Mononuclear cell (primary cell): Measurements from ENCODE around the gene RUBCNL. TPM values are rescaled to one million over a fixed set of nuclear protein-coding genes. Genes with fewer than 3 reads are reported as not detected.

Source experiments
- H3K27me3 ChIP-seq: 2 replicates; pipeline ENCODE4 v1.6.0; 2011; ENCODE audit warnings: low read length, control low read depth; ENCODE audit not compliant: insufficient read depth
- H3K4me1 ChIP-seq: 2 replicates; pipeline ENCODE4 v1.5.1; 2011; ENCODE audit warnings: mild to moderate bottlenecking, low read length, control low read depth; ENCODE audit not compliant: insufficient read depth
- H3K4me3 ChIP-seq: 2 replicates; pipeline ENCODE4 v1.5.1; 2011; ENCODE audit warnings: mild to moderate bottlenecking, low read length, moderate library complexity
- H3K9me3 ChIP-seq: 2 replicates; pipeline ENCODE4 v1.5.1; 2011; ENCODE audit warnings: low read depth, mild to moderate bottlenecking, control low read depth, low read length
- total RNA-seq: library from RNA; depleted of rRNA; stranded (reverse); fragments of >200 nt; gene quantifications from one replicate; pipeline ENCODE4 v1.2.3, GENCODE V29; 2012

Gene RUBCNL
- total RNA-seq, 1 donor = 12.6 TPM

DNA sequence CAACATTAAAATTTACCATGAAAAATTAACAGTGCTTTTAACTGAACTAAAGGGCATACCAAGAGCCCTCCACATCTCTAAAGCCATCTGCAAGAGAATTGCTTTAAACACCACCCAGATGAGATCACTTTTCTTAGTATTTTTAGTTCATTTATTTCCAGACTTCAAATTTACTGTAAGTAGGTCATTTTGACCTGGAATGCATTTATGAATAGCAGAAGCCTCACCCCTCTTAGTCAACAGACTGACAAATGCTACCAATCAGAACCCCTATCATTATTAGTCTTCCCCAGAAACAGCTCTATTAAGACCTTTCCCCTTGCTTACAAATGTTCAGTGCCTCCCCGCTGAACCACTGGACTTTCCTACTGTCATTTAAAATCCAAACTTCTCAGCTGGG is 27.3 kb downstream of the RUBCNL start:
- Histone ChIP-seq H3K27me3 (no peaks in the 10 kb centered on the region), H3K9me3 (no peaks in the 10 kb centered on the region), H3K4me3 (no peak overlapping the region)

DNA sequence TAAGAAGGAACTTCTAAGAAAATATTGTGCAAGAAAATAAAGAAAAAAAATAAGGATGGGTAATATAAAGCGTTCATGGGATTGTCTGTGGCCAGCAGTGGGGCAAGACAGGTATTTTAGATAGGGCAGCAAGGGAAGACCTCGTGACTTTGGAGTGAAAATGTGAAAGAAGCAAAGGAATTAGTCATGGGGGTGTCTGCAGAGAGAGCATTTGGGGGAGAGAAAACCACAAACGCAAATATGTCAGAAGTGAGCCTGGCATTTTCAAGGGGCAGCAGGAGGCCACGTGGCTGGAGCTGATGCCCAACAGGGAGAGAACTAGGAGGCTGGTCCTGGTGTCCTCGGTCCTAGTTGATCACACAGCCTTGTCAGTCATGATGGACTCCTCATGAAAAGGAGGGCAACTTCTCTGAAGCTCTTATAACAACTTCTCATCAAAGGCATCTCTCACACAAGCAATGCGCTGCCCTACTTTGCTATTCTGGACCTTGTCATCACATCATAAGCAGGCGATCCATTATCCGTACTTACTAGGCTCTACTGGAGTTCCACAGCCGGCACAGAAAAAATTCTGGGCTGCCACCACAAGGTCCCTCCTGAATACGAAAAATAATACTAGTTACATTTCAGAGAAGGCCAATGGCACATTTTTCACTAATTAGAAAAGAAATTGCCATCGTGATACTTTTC is 31.0 kb downstream of the RUBCNL start:
- H3K4me1 ChIP-seq = peaks cover 39% of the 10 kb centered on the region
- H3K9me3 ChIP-seq = no peaks in the 10 kb centered on the region
- no peaks in the 10 kb centered on the region for H3K27me3 ChIP-seq
- H3K4me3 ChIP-seq = no peak overlapping the region

More for the DNA sequence above, 27.3 kb downstream of the RUBCNL start:
- peaks cover 13% of the 10 kb centered on the region for H3K4me1 ChIP-seq

DNA sequence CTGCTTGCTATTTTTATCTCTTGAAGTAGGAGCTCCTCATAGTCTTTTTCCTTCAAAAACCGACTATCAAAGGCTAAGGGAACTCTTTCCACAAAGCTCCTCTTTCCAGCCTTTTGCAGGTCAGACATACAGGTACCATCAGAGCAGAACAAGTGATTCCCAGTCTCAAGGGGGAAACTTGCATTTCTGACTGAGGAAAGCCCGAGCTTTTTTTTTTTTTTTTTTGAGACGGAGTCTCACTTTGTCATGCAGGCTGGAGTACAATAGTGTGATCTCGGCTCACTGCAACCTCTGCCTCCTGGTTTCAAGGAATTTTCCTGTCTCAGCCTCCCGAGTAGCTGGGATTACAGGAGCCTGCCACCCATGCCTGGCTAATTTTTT is 32.0 kb downstream of the RUBCNL start:
- Histone ChIP-seq H3K4me1 (peaks cover 39% of the 10 kb centered on the region), H3K9me3 (no peaks in the 10 kb centered on the region), H3K4me3 (no peak overlapping the region), H3K27me3 (no peaks in the 10 kb centered on the region)

DNA sequence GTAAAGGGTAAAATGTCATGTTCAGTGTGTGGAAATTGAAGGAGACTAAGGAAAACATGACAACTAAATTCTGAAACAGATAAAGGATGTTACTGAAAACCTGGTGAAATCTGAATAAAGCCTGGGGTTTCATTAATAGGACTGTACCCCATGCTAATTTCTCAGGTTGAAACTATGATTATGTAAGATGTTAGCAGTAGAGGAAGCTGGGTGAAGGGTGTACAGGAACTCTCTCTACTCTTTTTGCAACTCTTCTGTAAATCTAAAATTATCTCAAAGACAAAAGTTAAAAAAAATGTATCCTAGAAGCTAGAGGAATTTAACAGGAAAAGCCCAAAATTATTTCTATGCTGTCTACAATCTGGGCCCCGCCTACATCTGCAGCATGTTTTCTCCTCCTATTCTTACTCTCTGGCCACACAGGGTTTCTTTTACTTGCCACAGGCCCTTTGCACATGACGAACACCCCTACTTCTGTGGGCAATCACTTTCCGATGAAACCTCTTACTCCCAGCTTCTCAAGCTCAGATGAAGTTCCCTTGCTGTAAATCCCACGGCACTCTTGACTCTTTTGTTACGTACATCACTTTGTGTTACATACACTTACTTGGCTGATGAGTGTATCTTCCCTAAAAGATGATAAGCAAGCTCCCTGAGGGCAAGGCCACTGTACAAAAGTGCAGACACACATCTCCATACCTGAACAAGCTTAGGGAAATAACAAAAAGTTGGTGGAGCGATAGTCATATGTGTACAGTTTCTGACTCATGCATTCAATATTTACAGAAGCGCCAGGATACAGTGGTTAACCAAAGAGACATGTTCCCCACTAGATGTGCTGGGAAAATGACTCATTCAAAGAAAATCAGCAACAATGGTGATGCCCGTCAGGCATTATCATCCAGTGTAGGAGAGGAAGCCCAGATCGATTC is 32.6 kb downstream of the RUBCNL start:
- Histone ChIP-seq H3K4me1 (peaks cover 39% of the 10 kb centered on the region), H3K27me3 (no peaks in the 10 kb centered on the region), H3K4me3 (no peak overlapping the region), H3K9me3 (no peaks in the 10 kb centered on the region)

DNA sequence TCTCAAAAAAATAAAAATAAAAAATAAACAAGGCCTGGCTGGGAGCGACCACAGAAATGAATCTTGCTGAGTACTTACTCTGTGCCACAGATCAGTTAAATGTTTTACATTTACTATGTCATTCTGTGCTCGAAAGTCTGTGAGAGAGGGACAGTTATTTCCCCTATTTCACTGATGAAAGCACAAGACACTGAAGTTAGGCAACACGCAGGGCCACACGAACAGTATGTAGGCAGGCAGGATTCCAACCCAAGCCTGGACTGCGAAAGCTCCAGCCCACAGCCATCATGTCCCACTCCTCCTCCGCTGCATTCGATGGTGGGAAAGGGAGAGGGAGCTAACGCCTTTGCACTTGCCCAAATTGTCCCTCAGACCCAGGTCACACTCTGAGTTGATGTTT is 34.2 kb downstream of the RUBCNL start:
- peaks cover 39% of the 10 kb centered on the region for H3K4me1 ChIP-seq
- H3K27me3 ChIP-seq = no peaks in the 10 kb centered on the region
- H3K9me3 ChIP-seq = no peaks in the 10 kb centered on the region
- no peak overlapping the region for H3K4me3 ChIP-seq

DNA sequence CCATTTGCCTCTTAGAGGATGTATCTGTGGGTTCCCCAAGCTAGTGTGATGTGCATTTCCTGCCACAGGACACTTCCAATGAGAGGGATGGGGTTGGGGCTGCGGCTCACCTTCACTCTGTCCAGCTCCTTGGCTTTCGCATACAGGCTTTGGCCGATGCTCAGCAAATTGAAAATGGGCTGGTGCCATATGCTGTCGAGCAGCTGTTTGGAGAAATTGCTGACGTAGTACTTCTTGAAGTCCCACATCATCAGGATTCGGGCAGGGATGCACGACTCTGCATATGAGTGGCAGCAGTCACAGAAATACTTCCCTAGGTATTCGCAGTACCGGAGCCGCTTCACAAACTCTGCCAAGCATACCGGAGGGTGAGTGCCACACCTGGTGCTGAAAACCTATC is 37.0 kb downstream of the RUBCNL start:
- Histone ChIP-seq H3K9me3 (no peaks in the 10 kb centered on the region), H3K27me3 (no peaks in the 10 kb centered on the region), H3K4me3 (no peak overlapping the region), H3K4me1 (peaks cover 28% of the 10 kb centered on the region)

DNA sequence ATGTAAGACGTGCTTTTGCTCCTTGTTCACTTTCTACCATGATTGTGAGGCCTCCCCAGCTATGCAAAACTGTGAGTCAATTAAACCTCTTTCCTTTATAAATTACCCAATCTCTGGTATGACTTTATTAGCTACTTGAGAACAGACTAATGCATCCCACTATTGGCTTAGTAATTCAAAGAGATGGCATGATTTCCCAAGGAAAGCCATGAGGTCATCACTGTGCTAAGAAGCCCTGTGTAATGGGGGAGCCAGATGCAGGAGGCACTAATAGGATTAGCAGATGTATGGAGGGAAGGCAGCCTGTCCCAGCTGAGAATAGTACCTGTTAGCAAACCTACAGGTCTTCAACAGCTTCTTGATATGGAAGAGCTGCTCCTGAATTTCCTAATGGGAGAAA is 38.1 kb downstream of the RUBCNL start:
- Histone ChIP-seq H3K4me1 (peaks cover 20% of the 10 kb centered on the region), H3K9me3 (no peaks in the 10 kb centered on the region), H3K27me3 (no peaks in the 10 kb centered on the region), H3K4me3 (no peak overlapping the region)

DNA sequence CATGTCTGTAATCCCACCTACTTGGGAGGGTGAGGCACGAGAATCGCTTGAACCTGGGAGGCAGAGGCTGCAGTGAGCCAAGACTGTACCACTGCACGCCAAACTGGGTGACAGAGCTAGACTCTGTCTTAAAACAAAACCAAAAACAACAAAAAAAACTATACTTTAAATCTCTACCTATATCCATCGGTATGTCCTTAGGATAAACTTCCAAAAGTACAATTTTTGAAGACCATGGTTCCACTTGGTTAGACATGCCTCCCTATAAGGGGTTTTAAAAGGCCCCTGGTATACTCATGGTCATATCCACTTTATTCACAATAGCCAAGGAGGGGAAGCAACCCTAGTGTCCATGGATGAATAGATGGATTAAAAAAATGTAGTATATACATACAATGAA is 39.8 kb downstream of the RUBCNL start:
- H3K4me3 ChIP-seq = no peak overlapping the region
- H3K27me3 ChIP-seq = no peaks in the 10 kb centered on the region
- H3K4me1 ChIP-seq = peaks cover 5% of the 10 kb centered on the region
- H3K9me3 ChIP-seq = no peaks in the 10 kb centered on the region

DNA sequence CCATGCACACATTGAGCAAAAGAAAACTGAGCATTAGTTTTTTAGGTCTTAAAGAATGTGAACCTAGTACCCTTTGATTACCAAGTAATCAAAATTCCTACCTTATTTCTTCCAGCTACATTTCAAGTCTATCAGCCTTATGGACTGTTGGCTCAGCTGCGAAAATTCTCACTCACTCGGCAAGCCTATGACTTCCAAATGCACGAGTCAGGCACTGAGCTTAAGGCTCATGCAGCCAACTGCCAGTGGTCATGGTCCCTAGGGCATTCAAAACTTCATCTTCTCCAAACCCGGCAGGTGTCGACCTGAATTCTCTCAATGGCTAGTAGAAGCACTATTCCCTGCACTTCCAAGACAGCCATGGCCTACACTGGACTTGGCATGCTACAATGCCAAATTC is 41.2 kb downstream of the RUBCNL start:
- H3K4me1 ChIP-seq = peaks cover 14% of the 10 kb centered on the region
- H3K9me3 ChIP-seq = no peaks in the 10 kb centered on the region
- H3K27me3 ChIP-seq = no peaks in the 10 kb centered on the region

DNA sequence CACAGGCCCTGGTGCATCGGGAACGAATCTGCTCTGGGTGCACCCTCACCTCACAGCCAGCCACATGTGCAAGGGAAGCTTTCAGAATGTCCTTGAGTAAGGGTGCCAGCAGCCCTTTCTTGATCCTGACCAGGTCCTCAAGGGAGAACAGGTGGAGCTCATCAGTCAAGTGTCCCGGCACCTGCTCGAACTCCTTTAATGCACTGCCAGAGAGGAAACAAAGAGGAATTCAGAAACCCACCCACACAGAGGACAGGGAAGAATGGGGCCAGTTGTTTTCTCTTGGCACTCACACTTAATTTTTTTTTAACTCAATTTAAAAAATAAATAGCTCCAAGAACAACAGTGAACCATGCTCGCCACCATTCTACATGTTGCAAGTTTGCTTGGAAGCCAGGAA is 41.7 kb downstream of the RUBCNL start:
- no peaks in the 10 kb centered on the region for H3K27me3 ChIP-seq
- no peaks in the 10 kb centered on the region for H3K9me3 ChIP-seq
- peaks cover 19% of the 10 kb centered on the region for H3K4me1 ChIP-seq
- H3K4me3 ChIP-seq = no peak overlapping the region

More for the DNA sequence above, 41.2 kb downstream of the RUBCNL start:
- H3K4me3 ChIP-seq = no peak overlapping the region

DNA sequence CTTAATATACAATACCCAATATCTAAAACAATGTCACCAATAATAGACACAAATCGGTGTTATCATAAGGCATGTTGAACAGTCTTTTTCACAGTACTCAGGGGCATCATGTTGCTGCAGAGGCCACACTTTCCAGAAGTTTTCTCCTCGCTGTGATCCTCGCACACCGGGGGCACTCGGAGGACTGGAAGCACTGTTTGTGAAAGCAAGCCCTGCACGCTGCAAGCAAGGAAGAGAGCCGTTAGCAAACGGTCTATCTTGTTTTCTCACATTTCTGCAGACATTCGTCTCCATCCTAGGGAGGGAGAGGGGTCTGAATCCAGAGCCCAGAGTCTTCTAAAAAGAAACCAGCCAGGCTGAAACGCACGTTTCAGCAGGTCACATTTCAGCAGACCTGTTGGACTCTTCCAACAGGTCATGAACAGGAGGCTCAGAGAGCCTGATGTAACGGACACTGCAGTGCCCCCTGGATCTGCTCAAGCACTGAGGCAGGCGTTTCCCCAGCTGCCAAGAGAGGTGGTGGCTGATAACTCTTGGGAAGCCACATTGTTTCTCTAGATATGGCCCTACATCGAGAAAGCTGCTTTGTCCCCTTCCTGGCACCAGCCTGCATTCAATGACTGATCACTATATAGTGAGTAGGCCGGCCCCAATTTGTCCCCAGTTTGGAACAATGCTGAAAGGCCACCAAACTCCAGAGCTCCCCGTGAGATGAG is 43.6 kb downstream of the RUBCNL start:
- Histone ChIP-seq H3K27me3 (no peaks in the 10 kb centered on the region), H3K4me1 (peaks cover 38% of the 10 kb centered on the region), H3K9me3 (no peaks in the 10 kb centered on the region), H3K4me3 (no peak overlapping the region)

DNA sequence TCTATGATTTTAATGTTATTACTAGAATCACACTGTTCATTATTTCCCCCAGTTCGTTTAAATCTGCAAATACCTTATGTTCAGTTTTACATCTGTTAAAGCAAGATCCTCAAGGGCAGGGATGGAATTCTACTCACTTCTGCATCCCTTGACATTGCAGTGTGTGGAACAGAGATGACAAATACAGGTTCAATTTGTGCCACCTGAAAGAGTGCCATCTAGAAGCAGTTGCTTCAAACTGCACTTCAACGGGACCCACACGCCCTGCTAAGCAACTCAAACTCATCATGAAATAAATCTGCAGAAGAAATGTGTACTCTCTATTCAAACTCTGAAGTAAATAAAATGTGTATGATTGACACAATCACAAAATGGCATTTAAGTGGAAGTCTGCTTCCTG is 44.5 kb downstream of the RUBCNL start:
- H3K27me3 ChIP-seq = no peaks in the 10 kb centered on the region
- no peak overlapping the region for H3K4me3 ChIP-seq
- H3K4me1 ChIP-seq = peaks cover 47% of the 10 kb centered on the region
- H3K9me3 ChIP-seq = no peaks in the 10 kb centered on the region

DNA sequence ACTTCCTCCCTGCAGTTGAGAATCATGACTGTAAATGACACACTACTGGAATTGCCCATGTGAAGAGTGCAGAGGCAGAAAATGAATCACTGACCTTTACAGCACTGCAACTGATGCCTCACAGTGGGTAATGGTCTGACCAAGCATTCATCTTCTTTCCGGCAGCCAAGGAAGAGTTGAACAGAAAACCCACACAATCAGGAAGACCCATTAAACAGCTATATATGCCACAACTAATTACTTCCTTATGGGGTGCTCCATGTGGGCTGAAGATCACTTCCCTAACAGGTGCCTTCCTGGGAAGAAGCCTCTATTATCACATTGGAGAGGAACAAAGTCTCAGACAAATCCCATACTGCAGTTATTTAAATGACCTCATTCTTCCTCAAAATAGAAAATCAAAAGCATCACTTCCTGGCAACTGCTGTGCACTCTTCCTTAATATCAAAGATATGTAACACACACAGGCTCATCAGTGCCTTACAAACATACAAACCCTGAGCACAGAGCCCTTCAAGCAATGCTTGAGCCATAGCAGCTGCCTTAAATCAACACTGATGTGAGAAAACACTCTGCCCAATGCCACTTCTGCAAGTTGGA is 45.8 kb downstream of the RUBCNL start:
- H3K27me3 ChIP-seq = no peaks in the 10 kb centered on the region
- no peak overlapping the region for H3K4me3 ChIP-seq
- H3K9me3 ChIP-seq = no peaks in the 10 kb centered on the region
- H3K4me1 ChIP-seq = peaks cover 48% of the 10 kb centered on the region

DNA sequence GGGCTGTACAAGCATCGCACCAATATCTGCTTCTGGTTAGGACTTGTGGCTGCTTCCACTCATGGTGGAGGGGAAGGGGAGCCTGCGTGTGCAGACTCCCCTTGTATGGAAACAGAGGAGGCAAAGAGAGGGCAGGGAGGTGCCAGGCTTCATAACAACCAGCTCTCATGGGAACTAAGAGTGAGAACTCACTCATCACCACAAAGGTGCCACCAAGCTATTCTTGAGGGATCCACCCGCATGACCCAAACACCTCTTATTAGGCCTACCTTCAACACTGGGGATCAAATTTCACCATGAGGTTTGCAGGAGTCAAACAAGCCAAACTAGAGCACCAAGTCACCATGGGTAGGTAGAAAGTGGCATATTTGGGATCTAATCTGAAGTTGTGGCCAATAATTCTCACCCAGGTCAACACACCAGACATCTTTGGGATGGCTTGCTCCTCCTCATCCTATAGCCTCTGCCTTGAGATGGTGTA is 46.4 kb downstream of the RUBCNL start:
- Histone ChIP-seq H3K4me1 (peaks cover 48% of the 10 kb centered on the region), H3K4me3 (no peak overlapping the region), H3K9me3 (no peaks in the 10 kb centered on the region), H3K27me3 (no peaks in the 10 kb centered on the region)

DNA sequence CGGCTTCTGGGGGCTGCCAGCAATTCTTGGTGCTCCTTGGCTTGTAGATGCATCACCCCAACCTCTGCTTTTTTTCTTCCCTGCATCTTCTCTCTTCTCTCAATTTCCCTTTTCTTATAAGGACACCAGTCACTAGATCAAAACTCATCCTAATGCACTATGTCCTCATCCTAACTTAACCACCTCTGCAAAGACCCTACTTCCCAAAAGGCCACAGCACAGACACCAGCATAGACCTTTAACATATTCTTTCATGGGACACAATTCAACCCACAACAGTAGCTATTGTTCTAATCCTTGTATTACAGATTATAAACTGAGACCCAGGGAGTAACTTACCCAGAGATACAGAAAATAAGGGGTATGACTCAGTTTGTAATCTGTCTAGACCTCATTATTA is 47.0 kb downstream of the RUBCNL start:
- Histone ChIP-seq H3K4me3 (no peak overlapping the region), H3K9me3 (no peaks in the 10 kb centered on the region), H3K4me1 (peaks cover 48% of the 10 kb centered on the region), H3K27me3 (no peaks in the 10 kb centered on the region)
